Adrenal gland (tissue), 12 donors: ENCODE data around the gene KCNJ15. TPM values are rescaled to one million over a fixed set of nuclear protein-coding genes. Genes with fewer than 3 reads are reported as not detected.
"Not testable (repeated sequence)": the region's sequence is repeated elsewhere in the genome, so short reads cannot be mapped to it uniquely, and the experiment has no call there.

Experiments
- DNase-seq, 7 donors: peaks; one replicate each; pipeline ENCODE4 v3.0.0-alpha.2; 2019 to 2020
- H3K27ac ChIP-seq, 5 donors: fragments of 200-600 bp; sonication (generic) in 4 of 5; 1 replicate in 3 of 5; 2 replicates in 2 of 5; pipeline versions ENCODE4 v1.5.1 to v1.8.0; 2016 to 2020; ENCODE audit warnings: mild to moderate bottlenecking in 1 of 5
- H3K27me3 ChIP-seq: fragments of 200-600 bp; 2 replicates; pipeline ENCODE4 v1.8.0; 2021
- H3K36me3 ChIP-seq, 2 donors: fragments of 200-600 bp; replicated peaks in 1 of 2; 1 replicate in 1 of 2; 2 replicates in 1 of 2; pipeline versions ENCODE4 v1.5.1 to v1.8.0; 2018 to 2022
- H3K4me1 ChIP-seq, 2 donors: fragments of 200-600 bp; replicated peaks in 1 of 2; 1 replicate in 1 of 2; 2 replicates in 1 of 2; pipeline versions ENCODE4 v1.5.1 to v1.8.0; 2018 to 2021
- H3K4me3 ChIP-seq, 4 donors: fragments of 200-600 bp; sonication (generic) in 3 of 4; one replicate each; pipeline ENCODE4 v1.5.1; 2016 to 2018
- H3K9me3 ChIP-seq, 3 donors: fragments of 200-600 bp; sonication (generic) in 1 of 3; replicated peaks in 1 of 3; 1 replicate in 2 of 3; 2 replicates in 1 of 3; pipeline versions ENCODE4 v1.5.1 to v1.8.0; 2016 to 2021
- CTCF ChIP-seq, 6 experiments: fragments of 450-650 bp in 4 of 6; fragments of 200-600 bp in 2 of 6; sonication (generic) in 1 of 6; IDR thresholded peaks; 1 replicate in 5 of 6; 2 replicates in 1 of 6; pipeline versions ENCODE4 v1.5.1 to v1.8.0; 2016 to 2021; ENCODE audit warnings: antibody characterized with exemption in 6 of 6, mild to moderate bottlenecking in 2 of 6, moderate library complexity in 1 of 6
- POLR2A ChIP-seq, 2 donors: fragments of 450-650 bp; IDR thresholded peaks; one replicate each; pipeline ENCODE4 v1.6.1; 2017; ENCODE audit warnings: antibody characterized with exemption in 2 of 2, mild to moderate bottlenecking in 2 of 2, moderate library complexity in 1 of 2
- WGBS, 4 donors: extraction: QIAGEN DNeasy Blood & Tissue Kit in 2 of 4; methylation state at CpG; one replicate each; pipeline versions ENCODE4 v1.1.5 to v1.1.7; 2013 to 2017; 5-methylcytosine and 5-hydroxymethylcytosine counted together
- intact Hi-C, 2 donors: fragments of 100-400 bp; cut with DNase I; formaldehyde crosslinking; loops; one replicate each; pipeline versions ENCODE4 v1.14.1 to v1.15.0; 2022 to 2023
- polyA plus RNA-seq, 3 donors: library from polyadenylated mRNA; stranded (reverse); fragments of 200-250 nt in 2 of 3; fragments of 350-450 nt in 1 of 3; fragmentation: Illumina TruSeq in 1 of 3; extraction: RNeasy Lipid Tissue Mini Kit (QIAGEN cat#74804) in 1 of 3; gene quantifications; one replicate each; pipeline ENCODE4 v1.2.3, GENCODE V29; 2013 to 2014
- total RNA-seq, 9 donors: library from RNA; depleted of rRNA in 4 of 9; stranded (reverse); fragments of >200 nt in 4 of 9; fragments of 120-200 nt in 1 of 9; fragmentation: NEBNext Ultra II Directional in 1 of 9; extraction: Animal tissue kit (Norgen Biotek cat#: 25700) in 1 of 9; gene quantifications; one replicate each; pipeline versions ENCODE4 v1.1.0 to v1.2.4, GENCODE V29; 2013 to 2023
- donor health status: healthy with polysubstance abuse.
- donor health status: Bipolar disorder and iron deficiency.
- donor health status: DM: yes; HTN: yes; CAD: no.
- donor health status: DM: no; HTN: no; CAD: no.
- donor health status: DM: no; HTN: no; CAD: no.
- donor health status: DM: yes; HTN: yes; CAD: no.

Gene KCNJ15
- total and polyA plus RNA-seq, 12 donors, result 0.11 to 2.8 (median 0.45) TPM

GRCh38 chr21:38244885-38245869 is 11.6 kb upstream of the KCNJ15 start:
- 73 to 75% (median 74%) methylated on average over 9 of the region's 9 CpGs for WGBS, 4 donors
- Histone ChIP-seq H3K9me3 (no peaks in the 10 kb centered on the region), H3K4me3 (no peak overlapping the region), H3K27me3 (no peaks in the 10 kb centered on the region), H3K4me1 (no peaks in the 10 kb centered on the region), H3K36me3 (no peaks in the 10 kb centered on the region), H3K27ac (no peak overlapping the region)
- peak in 1 of 7 donors; percentile 8 for DNase-seq
- intact Hi-C loops, result no loop called here
- no peak for TF ChIP-seq CTCF (IDR thresholded peaks at IDR 0.05)
- TF ChIP-seq POLR2A (IDR thresholded peaks at IDR 0.05), result no peak

- no peaks in the 10 kb centered on the region for H3K4me1 ChIP-seq
- TF ChIP-seq POLR2A (IDR thresholded peaks at IDR 0.05) (no peak), CTCF (IDR thresholded peaks at IDR 0.05) (no peak)
- no peak overlapping the region for H3K27ac ChIP-seq
- DNase-seq, result no peak
- intact Hi-C loops, result no loop called here
- no peaks in the 10 kb centered on the region for H3K9me3 ChIP-seq
- no peaks in the 10 kb centered on the region for H3K27me3 ChIP-seq
- H3K36me3 ChIP-seq, result no peaks in the 10 kb centered on the region
- H3K4me3 ChIP-seq, result no peak overlapping the region
Measured at GRCh38 chr21:38246511-38246910, 10.3 kb upstream of the KCNJ15 start.

- 71 to 87% (median 82%) methylated on average over 2 of the region's 2 CpGs for WGBS, 4 donors
- intact Hi-C loops, H3K4me1 ChIP-seq, DNase-seq, H3K27me3 ChIP-seq, H3K4me3 ChIP-seq, H3K27ac ChIP-seq, H3K9me3 ChIP-seq, H3K36me3 ChIP-seq: not testable (repeated sequence)
Measured at GRCh38 chr21:38247054-38247453, 9.7 kb upstream of the KCNJ15 start.

GRCh38 chr21:38247738-38248510 is 8.9 kb upstream of the KCNJ15 start:
- WGBS, 4 donors, result 84 to 95% (median 89%) methylated on average over 4 of the region's 4 CpGs
- TF ChIP-seq POLR2A (IDR thresholded peaks at IDR 0.05) (no peak), CTCF (IDR thresholded peaks at IDR 0.05) (no peak)
- intact Hi-C loops, result no loop called here
- Histone ChIP-seq H3K9me3 (no peaks in the 10 kb centered on the region), H3K4me3 (no peak overlapping the region), H3K4me1 (no peaks in the 10 kb centered on the region), H3K36me3 (no peaks in the 10 kb centered on the region), H3K27me3 (no peaks in the 10 kb centered on the region), H3K27ac (no peak overlapping the region)
- DNase-seq, result no peak
